Measurements from ENCODE around the gene DCLK1.

The DCLK1 gene

GRCh38 chr13:35859981-35860380, 271.2 kb downstream of the DCLK1 start:
- DNase-seq (ENCODE audit: low read depth) = no peak

GRCh38 chr13:35858665-35859064, 272.5 kb downstream of the DCLK1 start:
- DNase-seq (ENCODE audit: low read depth) = no peak

- DNase-seq (ENCODE audit: low read depth) = no peak
Measured at GRCh38 chr13:35857769-35858168, 273.4 kb downstream of the DCLK1 start.

GRCh38 chr13:35856721-35857364, 274.3 kb downstream of the DCLK1 start:
- DNase-seq (ENCODE audit: low read depth) = no peak

GRCh38 chr13:35856084-35856483, 275.1 kb downstream of the DCLK1 start:
- no peak for DNase-seq (ENCODE audit: low read depth)

- DNase-seq (ENCODE audit: low read depth) = peak; percentile 1
Measured at GRCh38 chr13:35855531-35856019, 275.6 kb downstream of the DCLK1 start.

- DNase-seq (ENCODE audit: low read depth) = no peak
Measured at GRCh38 chr13:35854286-35854685, 276.9 kb downstream of the DCLK1 start.

- DNase-seq (ENCODE audit: low read depth) = no peak
Measured at GRCh38 chr13:35851881-35852280, 279.3 kb downstream of the DCLK1 start.

GRCh38 chr13:35851356-35851755, 279.8 kb downstream of the DCLK1 start:
- DNase-seq (ENCODE audit: low read depth) = no peak

- DNase-seq (ENCODE audit: low read depth) = no peak
Measured at GRCh38 chr13:35850569-35850968, 280.6 kb downstream of the DCLK1 start.

- no peak for DNase-seq (ENCODE audit: low read depth)
Measured at GRCh38 chr13:35849256-35849644, 281.9 kb downstream of the DCLK1 start.

GRCh38 chr13:35848336-35849255, 282.6 kb downstream of the DCLK1 start:
- no peak for DNase-seq (ENCODE audit: low read depth)

- DNase-seq (ENCODE audit: low read depth) = no peak
Measured at GRCh38 chr13:35843272-35843671, 287.9 kb downstream of the DCLK1 start.

- no peak for DNase-seq (ENCODE audit: low read depth)
Measured at GRCh38 chr13:35841060-35841521, 290.1 kb downstream of the DCLK1 start.

GRCh38 chr13:35839806-35840205, 291.4 kb downstream of the DCLK1 start:
- DNase-seq (ENCODE audit: low read depth) = no peak

GRCh38 chr13:35838356-35838755, 292.8 kb downstream of the DCLK1 start:
- no peak for DNase-seq (ENCODE audit: low read depth)

- no peak for DNase-seq (ENCODE audit: low read depth)
Measured at GRCh38 chr13:35836446-35836845, 294.7 kb downstream of the DCLK1 start.

GRCh38 chr13:35835989-35836388, 295.2 kb downstream of the DCLK1 start:
- DNase-seq (ENCODE audit: low read depth) = no peak

- no peak for DNase-seq (ENCODE audit: low read depth)
Measured at GRCh38 chr13:35833608-35834275, 297.4 kb downstream of the DCLK1 start.

GRCh38 chr13:35833031-35833430, 298.2 kb downstream of the DCLK1 start:
- DNase-seq (ENCODE audit: low read depth) = no peak

GRCh38 chr13:35832551-35832950, 298.6 kb downstream of the DCLK1 start:
- DNase-seq (ENCODE audit: low read depth) = no peak

GRCh38 chr13:35830850-35831450, 300.2 kb downstream of the DCLK1 start:
- no peak for DNase-seq (ENCODE audit: low read depth)

Measured in activated T-cell treated with anti-CD3 and anti-CD28 coated beads for 48 hours (primary cell).